Prostate gland (tissue), 2 donors: ENCODE measurements around the gene CCDC167. TPM values are rescaled to one million over a fixed set of nuclear protein-coding genes. Genes with fewer than 3 reads are reported as not detected.

Source experiments
- DNase-seq: peaks from one replicate; pipeline ENCODE4 v3.0.0-alpha.2; 2019; ENCODE audit warnings: low spot score
- H3K27ac ChIP-seq, 2 donors: fragments of 200-600 bp; sonication (generic); 2 replicates each; pipeline ENCODE4 v1.5.1; 2017 to 2019
- H3K27me3 ChIP-seq: fragments of 200-600 bp; sonication (generic); replicated peaks from 2 replicates; pipeline ENCODE4 v1.5.1; 2019; ENCODE audit not compliant: insufficient read depth
- H3K36me3 ChIP-seq, 2 donors: fragments of 200-600 bp; sonication (generic); 1 replicate in 1 of 2; 2 replicates in 1 of 2; pipeline versions ENCODE4 v1.5.1 to v1.8.1; 2017 to 2019
- H3K4me1 ChIP-seq: fragments of 200-600 bp; sonication (generic); replicated peaks from 2 replicates; pipeline ENCODE4 v1.5.1; 2019
- H3K4me3 ChIP-seq, 2 donors: fragments of 200-600 bp; sonication (generic); 2 replicates each; pipeline ENCODE4 v1.5.1; 2017 to 2019
- H3K9me3 ChIP-seq: fragments of 200-600 bp; sonication (generic); 2 replicates; pipeline ENCODE4 v1.5.1; 2017
- CTCF ChIP-seq, 4 experiments: fragments of 200-600 bp in 2 of 4; fragments of 450-650 bp in 2 of 4; sonication (generic) in 2 of 4; IDR thresholded peaks; 1 replicate in 3 of 4; 2 replicates in 1 of 4; pipeline ENCODE4 v1.5.1; 2016 to 2019; ENCODE audit warnings: antibody characterized with exemption in 4 of 4, mild to moderate bottlenecking in 2 of 4, moderate library complexity in 2 of 4
- POLR2A ChIP-seq: fragments of 450-650 bp; IDR thresholded peaks from one replicate; pipeline ENCODE4 v1.6.1; 2016; ENCODE audit warnings: antibody characterized with exemption, mild to moderate bottlenecking
- POLR2AphosphoS5 ChIP-seq: sonication (generic); formaldehyde crosslinking; IDR thresholded peaks from one replicate; pipeline ENCODE4 v1.6.1; 2017; ENCODE audit warnings: antibody characterized with exemption
- WGBS: methylation state at CpG from one replicate; pipeline ENCODE4 v1.1.5; 2018; 5-methylcytosine and 5-hydroxymethylcytosine counted together
- intact Hi-C: fragments of 100-400 bp; cut with DNase I; formaldehyde crosslinking; loops from one replicate; pipeline ENCODE4 v1.14.2; 2022
- total RNA-seq, 2 donors: library from RNA; depleted of rRNA; stranded (reverse); fragments of >200 nt; gene quantifications; one replicate each; pipeline ENCODE4 v1.1.0, GENCODE V29; 2016

The CCDC167 gene
- total RNA-seq, 2 donors from 2014 or later = 46.9 to 54.6 TPM

- WGBS = 46% methylated on average over 12 of the region's 12 CpGs
- H3K27me3 ChIP-seq = no peaks in the 10 kb centered on the region
- intact Hi-C loops = no loop called here
- TF ChIP-seq POLR2AphosphoS5 = no peak
- no peak for TF ChIP-seq POLR2A
- no peak for TF ChIP-seq CTCF (IDR thresholded peaks at IDR 0.05)
- no peak overlapping the region for H3K4me3 ChIP-seq
- DNase-seq = no peak
- no peak overlapping the region for H3K27ac ChIP-seq
- H3K36me3 ChIP-seq = no peaks in the 10 kb centered on the region
- H3K9me3 ChIP-seq = no peaks in the 10 kb centered on the region
- H3K4me1 ChIP-seq = peaks cover 16% of the 10 kb centered on the region
Measured at GRCh38 chr6:37512400-37513011, 12.8 kb upstream of the CCDC167 start.

GRCh38 chr6:37511910-37512399, 12.3 kb upstream of the CCDC167 start:
- Histone ChIP-seq H3K36me3 (no peaks in the 10 kb centered on the region), H3K4me1 (peaks cover 13% of the 10 kb centered on the region), H3K9me3 (no peaks in the 10 kb centered on the region), H3K4me3 (no peak overlapping the region), H3K27me3 (no peaks in the 10 kb centered on the region), H3K27ac (no peak overlapping the region)
- 66% methylated on average over 16 of the region's 16 CpGs for whole genome bisulfite sequencing
- intact Hi-C loops = no loop called here
- TF ChIP-seq POLR2AphosphoS5 = no peak
- TF ChIP-seq CTCF (IDR thresholded peaks at IDR 0.05) = no peak
- TF ChIP-seq POLR2A = no peak
- no peak for DNase-seq

GRCh38 chr6:37511201-37511600, 11.5 kb upstream of the CCDC167 start:
- H3K4me1 ChIP-seq = peaks cover 8% of the 10 kb centered on the region
- no peak overlapping the region for H3K27ac ChIP-seq
- no peaks in the 10 kb centered on the region for H3K36me3 ChIP-seq
- H3K27me3 ChIP-seq = no peaks in the 10 kb centered on the region
- TF ChIP-seq POLR2A (no peak), POLR2AphosphoS5 (no peak), CTCF (IDR thresholded peaks at IDR 0.05) (no peak)
- DNase-seq = no peak
- 84% methylated on average over 5 of the region's 5 CpGs for WGBS
- no peaks in the 10 kb centered on the region for H3K9me3 ChIP-seq
- H3K4me3 ChIP-seq = no peak overlapping the region
- intact Hi-C loops = no loop called here

GRCh38 chr6:37507690-37508421, 8.2 kb upstream of the CCDC167 start:
- no peaks in the 10 kb centered on the region for H3K27me3 ChIP-seq
- H3K4me3 ChIP-seq = no peak overlapping the region
- intact Hi-C loops = no loop called here
- no peak for DNase-seq
- TF ChIP-seq POLR2AphosphoS5 (no peak), CTCF (IDR thresholded peaks at IDR 0.05) (no peak), POLR2A (no peak)
- no peaks in the 10 kb centered on the region for H3K4me1 ChIP-seq
- no peak overlapping the region for H3K27ac ChIP-seq
- no peaks in the 10 kb centered on the region for H3K9me3 ChIP-seq
- no peaks in the 10 kb centered on the region for H3K36me3 ChIP-seq
- WGBS = 63% methylated on average over 4 of the region's 4 CpGs

GRCh38 chr6:37507077-37507476, 7.4 kb upstream of the CCDC167 start:
- no peaks in the 10 kb centered on the region for H3K36me3 ChIP-seq
- TF ChIP-seq POLR2AphosphoS5 (no peak), CTCF (IDR thresholded peaks at IDR 0.05) (no peak), POLR2A (no peak)
- 88% methylated on average over 5 of the region's 5 CpGs for WGBS
- H3K27me3 ChIP-seq = no peaks in the 10 kb centered on the region
- no peak overlapping the region for H3K27ac ChIP-seq
- intact Hi-C loops = no loop called here
- H3K9me3 ChIP-seq = no peaks in the 10 kb centered on the region
- no peak for DNase-seq
- no peaks in the 10 kb centered on the region for H3K4me1 ChIP-seq
- no peak overlapping the region for H3K4me3 ChIP-seq
